Activated B cell treated with CpG ODN at 0.5 μM for 24 hours (primary cell): ENCODE data around the gene WBP1L. TPM values are rescaled to one million over a fixed set of nuclear protein-coding genes. Genes with fewer than 3 reads are reported as not detected.

Source experiments
- ATAC-seq: fragments of 200-7000 bp; cut with Tn5 transposase; one replicate; pipeline ENCODE4 v1.10.0; 2021; ENCODE audit warnings: low read depth, mild to moderate bottlenecking, moderate library complexity
- CTCF ChIA-PET: fragments of 350-600 bp; sonication (Branson Sonifier 250); formaldehyde crosslinking; loops from one replicate; lab custom pipeline; 2021; ENCODE audit warnings: antibody characterized with exemption; lab: Charles Lee
- POLR2A ChIA-PET: fragments of 350-600 bp; sonication (Branson Sonifier 250); formaldehyde crosslinking; loops from one replicate; lab custom pipeline; 2021; ENCODE audit warnings: antibody characterized with exemption; lab: Charles Lee
- DNase-seq: peaks from one replicate; pipeline ENCODE4 v3.0.0; 2022
- H3K27ac Mint-ChIP-seq: one replicate; pipeline ENCODE4 v1.8.0; 2020; ENCODE audit warnings: mixed read lengths
- H3K27me3 Mint-ChIP-seq: one replicate; pipeline ENCODE4 v1.8.0; 2021; ENCODE audit warnings: mixed read lengths
- H3K36me3 Mint-ChIP-seq: one replicate; pipeline ENCODE4 v1.8.0; 2021; ENCODE audit warnings: low read depth, mixed read lengths
- H3K4me1 Mint-ChIP-seq: one replicate; pipeline ENCODE4 v1.8.0; 2021; ENCODE audit warnings: mixed read lengths
- H3K4me3 Mint-ChIP-seq: one replicate; pipeline ENCODE4 v1.8.0; 2020; ENCODE audit warnings: mild to moderate bottlenecking, mixed read lengths
- H3K9me3 Mint-ChIP-seq: one replicate; pipeline ENCODE4 v1.8.0; 2020; ENCODE audit warnings: mixed read lengths
- intact Hi-C: fragments of 100-400 bp; cut with micrococcal nuclease; formaldehyde crosslinking; loops from one replicate; pipeline ENCODE4 v1.15.1; 2024
- total RNA-seq: library from RNA; stranded (reverse); gene quantifications from 2 replicates; pipeline ENCODE4 v1.2.3, GENCODE V29; 2022
- TF ChIP-seq, protein P1 (sequence below): fragments of 200-600 bp; IDR thresholded peaks from one replicate; pipeline ENCODE4 v1.8.0; 2022; ENCODE audit warnings: antibody characterized with exemption, mild to moderate bottlenecking

WBP1L gene
- total RNA-seq, 1 donor from 2014 or later = 30.5 TPM

DNA sequence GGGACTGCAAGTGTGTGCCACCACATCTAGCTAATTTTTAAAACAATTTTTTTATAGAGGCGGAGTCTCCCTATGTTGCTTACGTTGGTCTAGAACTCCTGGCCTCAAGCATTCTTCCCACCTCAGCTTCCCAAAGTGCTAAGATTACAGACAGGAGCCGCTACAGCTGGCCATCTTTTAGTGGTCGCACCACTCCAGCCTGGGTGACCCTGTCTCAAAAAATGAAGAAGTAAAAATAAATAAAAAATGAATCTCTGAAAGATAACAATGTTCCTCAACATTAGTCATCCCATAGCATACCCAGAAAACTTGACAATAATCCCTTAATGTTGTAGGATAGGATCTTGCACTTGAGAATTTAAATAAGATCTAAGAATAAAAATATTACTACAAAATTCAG is 18.2 kb downstream of the WBP1L start:
- Mint-ChIP-seq H3K9me3 (no peaks in the 10 kb centered on the region), H3K4me3 (no peak overlapping the region), H3K27ac (no peak overlapping the region), H3K36me3 (peaks cover 47% of the 10 kb centered on the region), H3K4me1 (peaks cover 17% of the 10 kb centered on the region), H3K27me3 (no peaks in the 10 kb centered on the region)
- POLR2A ChIA-PET = no interaction called here
- no peak for DNase-seq
- intact Hi-C loops = no loop called here
- CTCF ChIA-PET = no interaction called here
- TF ChIP-seq, protein P1, sequence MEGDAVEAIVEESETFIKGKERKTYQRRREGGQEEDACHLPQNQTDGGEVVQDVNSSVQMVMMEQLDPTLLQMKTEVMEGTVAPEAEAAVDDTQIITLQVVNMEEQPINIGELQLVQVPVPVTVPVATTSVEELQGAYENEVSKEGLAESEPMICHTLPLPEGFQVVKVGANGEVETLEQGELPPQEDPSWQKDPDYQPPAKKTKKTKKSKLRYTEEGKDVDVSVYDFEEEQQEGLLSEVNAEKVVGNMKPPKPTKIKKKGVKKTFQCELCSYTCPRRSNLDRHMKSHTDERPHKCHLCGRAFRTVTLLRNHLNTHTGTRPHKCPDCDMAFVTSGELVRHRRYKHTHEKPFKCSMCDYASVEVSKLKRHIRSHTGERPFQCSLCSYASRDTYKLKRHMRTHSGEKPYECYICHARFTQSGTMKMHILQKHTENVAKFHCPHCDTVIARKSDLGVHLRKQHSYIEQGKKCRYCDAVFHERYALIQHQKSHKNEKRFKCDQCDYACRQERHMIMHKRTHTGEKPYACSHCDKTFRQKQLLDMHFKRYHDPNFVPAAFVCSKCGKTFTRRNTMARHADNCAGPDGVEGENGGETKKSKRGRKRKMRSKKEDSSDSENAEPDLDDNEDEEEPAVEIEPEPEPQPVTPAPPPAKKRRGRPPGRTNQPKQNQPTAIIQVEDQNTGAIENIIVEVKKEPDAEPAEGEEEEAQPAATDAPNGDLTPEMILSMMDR = no peak
- no peak for ATAC-seq

DNA sequence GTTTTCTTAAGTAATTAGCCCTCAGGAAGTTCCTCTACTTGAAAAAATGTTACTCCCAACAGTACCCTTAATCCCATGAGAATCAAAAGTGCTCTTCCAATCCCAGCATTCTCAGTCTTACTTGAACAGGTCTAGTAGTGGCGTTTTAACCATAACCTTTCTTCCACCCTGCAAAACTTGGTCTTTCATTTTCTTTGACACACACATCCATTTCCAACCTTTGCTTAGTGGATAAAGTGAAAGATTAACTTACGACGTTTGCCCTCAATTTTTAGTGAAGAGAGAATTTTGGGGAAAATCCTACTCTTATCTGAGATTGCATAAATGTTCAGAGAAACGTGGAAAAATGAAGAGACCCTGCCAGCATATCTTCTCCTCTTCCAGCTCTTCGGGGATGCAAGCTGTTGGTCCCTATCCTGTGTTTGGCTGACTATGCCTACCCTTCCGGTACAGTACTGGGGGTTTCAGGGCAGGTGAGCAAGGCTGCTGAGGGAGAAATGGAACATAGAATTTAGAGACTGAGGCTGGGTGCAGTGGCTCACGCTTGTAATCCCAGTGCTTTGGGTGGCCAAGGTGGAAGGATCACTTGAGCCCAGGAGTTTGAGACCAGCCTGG is 18.8 kb downstream of the WBP1L start:
- DNase-seq (no peak), ATAC-seq (no peak)
- Mint-ChIP-seq H3K9me3 (no peaks in the 10 kb centered on the region), H3K4me3 (no peak overlapping the region), H3K27me3 (no peaks in the 10 kb centered on the region), H3K27ac (no peak overlapping the region), H3K36me3 (peaks cover 46% of the 10 kb centered on the region), H3K4me1 (peaks cover 17% of the 10 kb centered on the region)
- ChIA-PET POLR2A (no interaction called here), CTCF (no interaction called here)
- TF ChIP-seq, protein P1 = no peak
- intact Hi-C loops = no loop called here

DNA sequence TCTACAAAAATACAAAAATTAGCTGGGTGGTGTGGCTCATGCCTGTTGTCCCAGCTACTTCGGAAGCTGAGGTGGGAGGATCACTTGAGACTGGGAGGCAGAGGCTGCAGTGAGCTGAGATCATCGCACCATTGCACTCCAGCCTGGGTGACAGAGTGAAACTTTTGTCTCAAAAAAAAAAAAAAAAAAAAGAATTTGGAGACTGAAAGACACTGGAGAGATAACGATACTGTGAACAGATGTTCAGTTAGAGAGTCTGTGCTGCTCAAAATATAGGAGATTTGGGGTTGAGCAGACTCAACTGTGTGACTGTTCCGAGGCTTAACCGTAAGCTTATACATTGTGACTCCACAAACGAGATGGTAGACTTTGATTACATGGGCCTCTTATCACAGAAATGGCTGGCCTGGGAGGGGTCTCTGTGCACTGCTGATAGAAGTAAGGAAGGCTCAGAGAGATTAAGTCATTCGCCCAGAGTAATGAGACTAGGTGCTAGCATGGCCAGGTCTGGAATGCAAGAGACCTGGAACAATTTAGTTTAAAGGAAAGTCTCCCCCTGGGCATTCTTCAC is 19.4 kb downstream of the WBP1L start:
- CTCF ChIA-PET = no interaction called here
- POLR2A ChIA-PET = no interaction called here
- TF ChIP-seq, protein P1 = no peak
- ATAC-seq (no peak), DNase-seq (no peak)
- H3K27ac Mint-ChIP-seq = no peak overlapping the region
- H3K36me3 Mint-ChIP-seq = peaks cover 47% of the 10 kb centered on the region
- H3K9me3 Mint-ChIP-seq = no peaks in the 10 kb centered on the region
- H3K4me3 Mint-ChIP-seq = no peak overlapping the region
- no peaks in the 10 kb centered on the region for H3K27me3 Mint-ChIP-seq
- H3K4me1 Mint-ChIP-seq = peaks cover 18% of the 10 kb centered on the region
- intact Hi-C loops = no loop called here

DNA sequence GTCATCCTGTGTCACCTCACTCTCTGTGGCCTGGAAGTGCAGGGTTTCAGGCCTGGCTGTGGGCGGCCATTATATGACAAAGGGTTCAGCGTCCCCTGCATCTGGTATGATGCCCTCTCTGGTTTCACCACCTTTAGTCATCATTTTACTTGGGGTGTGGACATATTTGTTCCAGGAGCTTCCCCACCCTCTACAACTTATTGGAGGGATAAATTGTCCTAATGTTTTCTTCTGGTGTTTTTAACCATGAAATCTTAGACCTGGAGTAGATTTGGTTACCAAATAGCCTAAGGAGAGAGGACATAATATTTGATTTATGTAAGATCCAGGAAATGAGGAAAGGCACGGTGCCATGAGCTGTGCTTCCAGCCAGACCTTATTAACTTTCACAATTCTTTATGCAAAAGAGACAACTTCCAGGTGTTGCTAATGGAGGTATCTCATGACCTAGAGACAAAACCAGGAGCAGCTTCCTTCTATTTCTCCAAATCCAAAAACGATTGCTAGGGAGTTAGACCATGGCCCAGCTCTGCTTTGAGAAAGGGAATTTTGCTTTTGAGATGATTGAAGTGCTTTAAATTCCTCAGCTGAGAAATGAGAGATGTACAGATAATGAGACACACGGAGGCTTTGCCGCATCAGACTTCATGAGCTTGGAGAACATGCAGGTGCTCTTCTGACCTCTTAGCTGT is 20.9 kb downstream of the WBP1L start:
- Mint-ChIP-seq H3K9me3 (no peaks in the 10 kb centered on the region), H3K4me3 (no peak overlapping the region), H3K27me3 (no peaks in the 10 kb centered on the region), H3K36me3 (peaks cover 37% of the 10 kb centered on the region), H3K27ac (no peak overlapping the region), H3K4me1 (peaks cover 14% of the 10 kb centered on the region)
- ATAC-seq (no peak), DNase-seq (no peak)
- ChIA-PET POLR2A (interaction anchor here (0.6 kb wide), 1 partner anchor 423 kb away, joined by 7 read pairs; no protein-coding TSS in a partner anchor), CTCF (interaction anchor here (1.2 kb wide), 1 partner anchor 73 kb away, joined by 3 read pairs; the partner anchor contains the start of gene CYP17A1)
- TF ChIP-seq, protein P1 = no peak
- intact Hi-C loops = no loop called here

DNA sequence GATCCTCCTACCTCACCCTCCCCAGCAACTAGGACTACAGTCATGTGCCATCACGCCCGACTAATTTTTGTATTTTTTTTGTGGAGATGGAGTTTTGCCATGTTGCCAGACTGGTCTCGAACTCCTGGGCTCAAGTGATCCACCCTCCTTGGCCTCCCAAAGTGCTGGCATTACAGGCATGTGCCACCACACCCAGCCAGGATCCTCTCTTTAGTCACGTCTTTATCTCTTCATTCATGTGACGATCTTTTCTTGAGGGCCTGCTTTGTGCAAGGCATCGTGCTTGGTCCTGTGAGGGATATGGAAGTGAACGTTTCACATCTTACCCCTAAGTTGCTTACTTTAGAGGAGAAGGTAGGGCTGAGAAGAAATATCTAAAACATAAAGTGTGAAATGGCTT is 21.6 kb downstream of the WBP1L start:
- POLR2A ChIA-PET = interaction anchor here (0.6 kb wide), 1 partner anchor 422 kb away, joined by 7 read pairs; no protein-coding TSS in a partner anchor
- peaks cover 17% of the 10 kb centered on the region for H3K4me1 Mint-ChIP-seq

More for the DNA sequence above, 21.6 kb downstream of the WBP1L start:
- CTCF ChIA-PET = no interaction called here
- no peak overlapping the region for H3K4me3 Mint-ChIP-seq
- intact Hi-C loops = no loop called here
- H3K27me3 Mint-ChIP-seq = no peaks in the 10 kb centered on the region
- no peak overlapping the region for H3K27ac Mint-ChIP-seq
- H3K9me3 Mint-ChIP-seq = no peaks in the 10 kb centered on the region
- peaks cover 32% of the 10 kb centered on the region for H3K36me3 Mint-ChIP-seq
- TF ChIP-seq, protein P1 = no peak
- no peak for DNase-seq
- ATAC-seq = no peak
